HEK293 (cell line): Measurements from ENCODE around the gene SIRPA.

Source experiments
- SALL2 ChIP-seq: fragments of 450-650 bp; formaldehyde crosslinking; IDR thresholded peaks from 2 replicates; pipeline ENCODE4 v1.5.0; 2017; ENCODE audit warnings: missing biosample characterization, mild to moderate bottlenecking, missing genetic modification characterization, borderline replicate concordance
- SP2 ChIP-seq: fragments of 450-650 bp; formaldehyde crosslinking; IDR thresholded peaks from 2 replicates; pipeline ENCODE4 v1.5.1; 2016; ENCODE audit warnings: missing biosample characterization, missing genetic modification characterization

- TF ChIP-seq SP2 (tag by site-specific recombination) (no peak), SALL2 (tag by site-specific recombination) (no peak)
Observed at GRCh38 chr20:1863296-1863695, 31.9 kb upstream of the SIRPA start.
